ENCODE results near the gene SAFB2. TPM values are rescaled to one million over a fixed set of nuclear protein-coding genes. Genes with fewer than 3 reads are reported as not detected.

Gene SAFB2
- total and polyA plus RNA-seq, 10 of the 15 experiments (the other 5 are each of a cell fraction or from before 2014, with no cell fraction given), result 4.5 to 89.2 (median 42.9) TPM

DNA sequence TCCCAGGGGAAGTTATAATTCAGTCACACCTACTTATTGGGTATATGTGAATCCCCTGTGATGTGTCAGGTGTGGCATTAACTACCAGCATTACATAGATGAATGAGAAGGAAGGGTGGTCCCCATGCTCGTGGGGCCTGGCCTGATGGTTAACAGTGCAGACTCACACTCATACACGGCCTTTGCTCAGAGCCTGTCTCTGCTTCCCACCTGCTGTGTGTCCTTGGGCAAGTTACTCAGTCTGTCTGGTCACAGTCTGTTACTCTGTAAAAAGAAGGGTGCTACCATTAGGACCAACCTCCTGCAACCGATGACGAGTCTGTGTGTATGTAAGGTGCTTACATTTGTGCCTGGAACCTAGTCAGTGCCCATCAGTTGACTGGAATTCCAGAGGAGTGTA is 24.1 kb upstream of the SAFB2 start:
- no peaks in the 10 kb centered on the region for H3K4me1 ChIP-seq (ENCODE audit: control insufficient read depth, insufficient read depth, low read length)
- H3K27me3 ChIP-seq (replicated peaks in 1 of 2; ENCODE audit: control insufficient read depth in 2 of 2, insufficient read depth in 2 of 2, low read length in 1 of 2), result no peaks in the 10 kb centered on the region
- 49% methylated on average over 4 of the region's 4 CpGs for WGBS (ENCODE audit: insufficient coverage, insufficient replicate concordance, low lambda C conversion rate, missing lambda C conversion rate)
- no peak overlapping the region for H2AFZ ChIP-seq (ENCODE audit: control insufficient read depth, low read depth, low read length)
- ChIA-PET SMC1A (ENCODE audit: uncharacterized antibody, unreplicated experiment) (no interaction called here), RAD21 (ENCODE audit: unreplicated experiment) (no interaction called here), POLR2A (no interaction called here), CTCF (no interaction called here)
- FAIRE-seq (no peak), ATAC-seq (no peak), DNase-seq (ENCODE audit: low read depth, low spot score) (no peak)
- TF ChIP-seq POU2F2 (IDR thresholded peaks at IDR 0.05; ENCODE audit: borderline replicate concordance, low read depth, low read length), result no peak
- no peak for TF ChIP-seq SUPT20H (IDR thresholded peaks at IDR 0.05; ENCODE audit: borderline replicate concordance, control insufficient read depth, low read depth, low read length)
- no peak for TF ChIP-seq ASH2L (IDR thresholded peaks at IDR 0.05; ENCODE audit: borderline replicate concordance, low read depth)
- TF ChIP-seq, protein P1, sequence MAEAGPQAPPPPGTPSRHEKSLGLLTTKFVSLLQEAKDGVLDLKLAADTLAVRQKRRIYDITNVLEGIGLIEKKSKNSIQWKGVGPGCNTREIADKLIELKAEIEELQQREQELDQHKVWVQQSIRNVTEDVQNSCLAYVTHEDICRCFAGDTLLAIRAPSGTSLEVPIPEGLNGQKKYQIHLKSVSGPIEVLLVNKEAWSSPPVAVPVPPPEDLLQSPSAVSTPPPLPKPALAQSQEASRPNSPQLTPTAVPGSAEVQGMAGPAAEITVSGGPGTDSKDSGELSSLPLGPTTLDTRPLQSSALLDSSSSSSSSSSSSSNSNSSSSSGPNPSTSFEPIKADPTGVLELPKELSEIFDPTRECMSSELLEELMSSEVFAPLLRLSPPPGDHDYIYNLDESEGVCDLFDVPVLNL (IDR thresholded peaks at IDR 0.05; ENCODE audit: low read depth, low read length), result no peak
- no peak for TF ChIP-seq FOXK2 (IDR thresholded peaks at IDR 0.05)
- no peak for TF ChIP-seq TARDBP (IDR thresholded peaks at IDR 0.05; ENCODE audit: borderline replicate concordance)
- no peak for TF ChIP-seq GATAD2B (conservative IDR thresholded peaks at IDR 0.05; ENCODE audit: low read depth)
- no peak for TF ChIP-seq ETV6 (conservative IDR thresholded peaks at IDR 0.05 in 1 of 2, IDR thresholded peaks at IDR 0.05 in 1 of 2; ENCODE audit: borderline replicate concordance in 1 of 2, low read depth in 1 of 2)
- TF ChIP-seq ZBED1 (IDR thresholded peaks at IDR 0.05; ENCODE audit: borderline replicate concordance), result no peak
- TF ChIP-seq USF2 (IDR thresholded peaks at IDR 0.05; ENCODE audit: borderline replicate concordance, low read depth, low read length), result no peak
- TF ChIP-seq, protein P2, sequence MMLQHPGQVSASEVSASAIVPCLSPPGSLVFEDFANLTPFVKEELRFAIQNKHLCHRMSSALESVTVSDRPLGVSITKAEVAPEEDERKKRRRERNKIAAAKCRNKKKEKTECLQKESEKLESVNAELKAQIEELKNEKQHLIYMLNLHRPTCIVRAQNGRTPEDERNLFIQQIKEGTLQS (IDR thresholded peaks at IDR 0.05; ENCODE audit: borderline replicate concordance, extremely low read depth, low read depth, low read length), result no peak
- peaks cover 13% of the 10 kb centered on the region for H4K20me1 ChIP-seq (ENCODE audit: control insufficient read depth, insufficient read depth)
- no peaks in the 10 kb centered on the region for H3K9me3 ChIP-seq (replicated peaks; ENCODE audit: control insufficient read depth, insufficient read depth, low read length)
- no peak overlapping the region for H3K4me3 ChIP-seq
- H3K79me2 ChIP-seq (ENCODE audit: control insufficient read depth, insufficient read depth, low read length), result peaks cover 8% of the 10 kb centered on the region
- no peak overlapping the region for H3K4me2 ChIP-seq (ENCODE audit: control insufficient read depth, insufficient read depth)
- no peak overlapping the region for H3K27ac ChIP-seq (ENCODE audit: control insufficient read depth, insufficient read depth)
- intact Hi-C loops (cut with micrococcal nuclease; ENCODE audit: unreplicated experiment) (no loop called here), in situ Hi-C loops (cut with MboI) (no loop called here)
- H3K9ac ChIP-seq (ENCODE audit: control insufficient read depth, insufficient read depth, low read length), result no peak overlapping the region
- BruUV-seq (replicated peaks), result no TSS peak
- peaks cover 45 to 64% of the 10 kb centered on the region in 2 experiments for H3K36me3 ChIP-seq (ENCODE audit: control insufficient read depth in 2 of 2, insufficient read depth in 2 of 2, low read length in 1 of 2)
